T-helper 1 cell treated with Interleukin-12 subunit alpha and Interleukin-12 subunit beta and Interleukin-4 antibody, amounts not matched to agents 30 μg/mL and 1 μg/mL, for 36 hours (primary cell): Measurements from ENCODE around the gene LRP1.

Source experiments
- H3K27ac Mint-ChIP-seq: one replicate; pipeline ENCODE4 v1.8.0; 2021; ENCODE audit warnings: mild to moderate bottlenecking, mixed read lengths
- H3K27me3 Mint-ChIP-seq: one replicate; pipeline ENCODE4 v1.8.0; 2021; ENCODE audit warnings: low read depth, mixed read lengths
- H3K36me3 Mint-ChIP-seq: one replicate; pipeline ENCODE4 v1.8.0; 2021; ENCODE audit warnings: low read depth, mixed read lengths
- H3K4me1 Mint-ChIP-seq: one replicate; pipeline ENCODE4 v1.8.0; 2021; ENCODE audit warnings: low read depth, mixed read lengths
- H3K4me3 Mint-ChIP-seq: one replicate; pipeline ENCODE4 v1.8.0; 2021; ENCODE audit warnings: mild to moderate bottlenecking, moderate library complexity, mixed read lengths
- H3K9me3 Mint-ChIP-seq: one replicate; pipeline ENCODE4 v1.8.0; 2021; ENCODE audit warnings: mixed read lengths

The LRP1 gene

GRCh38 chr12:57237932-57238853 is 109.9 kb downstream of the LRP1 start:
- peak overlapping the region; percentile 99 for H3K4me3 Mint-ChIP-seq
- H3K27ac Mint-ChIP-seq: no peak overlapping the region
- peaks cover 51% of the 10 kb centered on the region for H3K27me3 Mint-ChIP-seq
- H3K4me1 Mint-ChIP-seq: peaks cover 44% of the 10 kb centered on the region
- no peaks in the 10 kb centered on the region for H3K9me3 Mint-ChIP-seq
- H3K36me3 Mint-ChIP-seq: peaks cover 25% of the 10 kb centered on the region

- Mint-ChIP-seq H3K4me1 (peaks cover 47% of the 10 kb centered on the region), H3K27ac (peak overlapping the region; percentile 79), H3K36me3 (peaks cover 18% of the 10 kb centered on the region), H3K4me3 (peak overlapping the region; percentile 99), H3K27me3 (peaks cover 57% of the 10 kb centered on the region), H3K9me3 (no peaks in the 10 kb centered on the region)
Observed at GRCh38 chr12:57238854-57239554, 110.7 kb downstream of the LRP1 start.

GRCh38 chr12:57239587-57240065 is 111.3 kb downstream of the LRP1 start:
- H3K27me3 Mint-ChIP-seq: peaks cover 63% of the 10 kb centered on the region
- peaks cover 11% of the 10 kb centered on the region for H3K36me3 Mint-ChIP-seq
- H3K4me1 Mint-ChIP-seq: peaks cover 48% of the 10 kb centered on the region
- no peaks in the 10 kb centered on the region for H3K9me3 Mint-ChIP-seq
- peak overlapping the region; percentile 79 for H3K27ac Mint-ChIP-seq
- peak overlapping the region; percentile 99 for H3K4me3 Mint-ChIP-seq

- Mint-ChIP-seq H3K36me3 (peaks cover 10% of the 10 kb centered on the region), H3K27ac (peak overlapping the region; percentile 86), H3K27me3 (peaks cover 63% of the 10 kb centered on the region), H3K4me3 (peak overlapping the region; percentile 99), H3K4me1 (peaks cover 48% of the 10 kb centered on the region), H3K9me3 (no peaks in the 10 kb centered on the region)
Observed at GRCh38 chr12:57240066-57240921, 112.0 kb downstream of the LRP1 start.

GRCh38 chr12:57240926-57241401 is 112.7 kb downstream of the LRP1 start:
- Mint-ChIP-seq H3K36me3 (peaks cover 10% of the 10 kb centered on the region), H3K27ac (peak overlapping the region; percentile 86), H3K4me3 (peak overlapping the region; percentile 99), H3K27me3 (peaks cover 63% of the 10 kb centered on the region), H3K9me3 (no peaks in the 10 kb centered on the region), H3K4me1 (peaks cover 48% of the 10 kb centered on the region)

GRCh38 chr12:57241402-57242310 is 113.4 kb downstream of the LRP1 start:
- peaks cover 63% of the 10 kb centered on the region for H3K27me3 Mint-ChIP-seq
- no peak overlapping the region for H3K27ac Mint-ChIP-seq
- peaks cover 11% of the 10 kb centered on the region for H3K36me3 Mint-ChIP-seq
- H3K4me3 Mint-ChIP-seq: peak overlapping the region; percentile 99
- H3K4me1 Mint-ChIP-seq: peaks cover 46% of the 10 kb centered on the region
- H3K9me3 Mint-ChIP-seq: no peaks in the 10 kb centered on the region

- Mint-ChIP-seq H3K36me3 (peaks cover 11% of the 10 kb centered on the region), H3K4me3 (no peak overlapping the region), H3K4me1 (peaks cover 41% of the 10 kb centered on the region), H3K27ac (no peak overlapping the region), H3K27me3 (peaks cover 59% of the 10 kb centered on the region), H3K9me3 (no peaks in the 10 kb centered on the region)
Observed at GRCh38 chr12:57242329-57242690, 114.0 kb downstream of the LRP1 start.

GRCh38 chr12:57242691-57243454 is 114.6 kb downstream of the LRP1 start:
- Mint-ChIP-seq H3K36me3 (peaks cover 7% of the 10 kb centered on the region), H3K27ac (peak overlapping the region; percentile 59), H3K4me3 (peak overlapping the region; percentile 73), H3K27me3 (peaks cover 54% of the 10 kb centered on the region), H3K9me3 (no peaks in the 10 kb centered on the region), H3K4me1 (peaks cover 37% of the 10 kb centered on the region)

- Mint-ChIP-seq H3K27me3 (peaks cover 48% of the 10 kb centered on the region), H3K36me3 (peaks cover 9% of the 10 kb centered on the region), H3K4me3 (peak overlapping the region; percentile 73), H3K4me1 (peaks cover 36% of the 10 kb centered on the region), H3K9me3 (no peaks in the 10 kb centered on the region), H3K27ac (peak overlapping the region; percentile 68)
Observed at GRCh38 chr12:57243521-57244311, 115.4 kb downstream of the LRP1 start.

- Mint-ChIP-seq H3K27me3 (peaks cover 45% of the 10 kb centered on the region), H3K4me1 (peaks cover 38% of the 10 kb centered on the region), H3K9me3 (no peaks in the 10 kb centered on the region), H3K36me3 (peaks cover 11% of the 10 kb centered on the region), H3K27ac (peak overlapping the region; percentile 68), H3K4me3 (peak overlapping the region; percentile 59)
Observed at GRCh38 chr12:57244312-57244696, 116.0 kb downstream of the LRP1 start.

- H3K36me3 Mint-ChIP-seq: peaks cover 7% of the 10 kb centered on the region
- peaks cover 20% of the 10 kb centered on the region for H3K4me1 Mint-ChIP-seq
- H3K27ac Mint-ChIP-seq: no peak overlapping the region
- no peak overlapping the region for H3K4me3 Mint-ChIP-seq
- H3K9me3 Mint-ChIP-seq: no peaks in the 10 kb centered on the region
- peaks cover 22% of the 10 kb centered on the region for H3K27me3 Mint-ChIP-seq
Observed at GRCh38 chr12:57247041-57247440, 118.8 kb downstream of the LRP1 start.
